Panc1 (cell line): Measurements from ENCODE around the gene BCCIP. TPM values are rescaled to one million over a fixed set of nuclear protein-coding genes. Genes with fewer than 3 reads are reported as not detected.

Experiments
- ATAC-seq: fragments of 200-7000 bp; cut with Tn5 transposase; 2 replicates; pipeline ENCODE4 v1.9.1; 2020; ENCODE audit warnings: mild to moderate bottlenecking, moderate library complexity
- BruUV-seq: library from RNA; stranded (reverse); fragments of 400-500 nt; replicated peaks from 2 replicates; lab custom pipeline; 2021; lab: Mats Ljungman, UMichigan
- CTCF ChIA-PET: fragments of 300-600 bp; sonication (Branson Sonifier 250); formaldehyde crosslinking; loops from one replicate; lab custom pipeline; 2022; ENCODE audit warnings: antibody characterized with exemption; lab: Charles Lee
- POLR2A ChIA-PET: fragments of 300-600 bp; sonication (Branson Sonifier 250); formaldehyde crosslinking; loops from one replicate; lab custom pipeline; 2022; ENCODE audit warnings: antibody characterized with exemption; lab: Charles Lee
- DNase-seq: peaks from one replicate; pipeline ENCODE4 v3.0.0-alpha.2; 2010; ENCODE audit warnings: low read depth, low spot score
- H3K27ac ChIP-seq: 2 replicates; pipeline ENCODE4 v1.5.1; 2011; ENCODE audit warnings: mild to moderate bottlenecking, low read length, inconsistent platforms
- H3K27me3 ChIP-seq: fragments of 200-500 bp; sonication (Bioruptor generic); 2 replicates; pipeline ENCODE4 v1.6.0; 2014; ENCODE audit warnings: low read length, inconsistent platforms; ENCODE audit not compliant: control insufficient read depth, insufficient read depth
- H3K36me3 ChIP-seq: fragments of 200-500 bp; sonication (Bioruptor generic); 2 replicates; pipeline ENCODE4 v1.5.1; 2014; ENCODE audit warnings: inconsistent platforms, mild to moderate bottlenecking, low read length, moderate library complexity; ENCODE audit not compliant: control insufficient read depth, insufficient read depth
- H3K4me1 ChIP-seq: 2 replicates; pipeline ENCODE4 v1.5.1; 2011; ENCODE audit warnings: inconsistent platforms, mild to moderate bottlenecking, low read length, moderate library complexity; ENCODE audit not compliant: control insufficient read depth, insufficient read depth
- H3K4me3 ChIP-seq, 2 experiments: 2 replicates each; pipeline ENCODE4 v1.5.1; 2011 to 2012; ENCODE audit warnings: low read depth in 2 of 2, low read length in 2 of 2, mild to moderate bottlenecking in 2 of 2, inconsistent platforms in 1 of 2, moderate library complexity in 1 of 2
- H3K9me3 ChIP-seq: fragments of 200-500 bp; sonication (Bioruptor generic); 2 replicates; pipeline ENCODE4 v1.5.1; 2014; ENCODE audit warnings: low read depth, mild to moderate bottlenecking, inconsistent platforms, low read length, moderate library complexity; ENCODE audit not compliant: control insufficient read depth, insufficient read depth
- POLR2AphosphoS5 ChIP-seq: IDR thresholded peaks from 2 replicates; pipeline ENCODE4 v1.6.1; 2012; ENCODE audit warnings: mild to moderate bottlenecking, low read depth, low read length, moderate library complexity
- SIN3A ChIP-seq: IDR thresholded peaks from 2 replicates; pipeline ENCODE4 v1.6.1; 2012; ENCODE audit warnings: low read depth, mild to moderate bottlenecking, low read length, moderate library complexity, borderline replicate concordance; ENCODE audit not compliant: insufficient read depth
- TCF7L2 ChIP-seq: IDR thresholded peaks from 2 replicates; pipeline ENCODE4 v1.6.1; 2011; ENCODE audit warnings: mild to moderate bottlenecking, low read depth, low read length, inconsistent platforms
- in situ Hi-C: cut with HindIII; loops from 2 replicates; pipeline ENCODE4 v1.10.0; 2016; ENCODE audit warnings: low sequenced_read_pairs, low pct_unique_long_range_greater_than_20kb
- intact Hi-C: fragments of 100-400 bp; cut with micrococcal nuclease; formaldehyde crosslinking; loops from one replicate; pipeline ENCODE4 v1.10.0; 2022; ENCODE audit not compliant: unreplicated experiment
- total RNA-seq: library from RNA; stranded (reverse); gene quantifications from one replicate; pipeline ENCODE4 v1.2.1, GENCODE V29; 2021; ENCODE audit not compliant: unreplicated experiment
- TF ChIP-seq, protein P1 (sequence below): fragments of 450-650 bp; IDR thresholded peaks from 2 replicates; pipeline ENCODE4 v1.5.1; 2017; ENCODE audit warnings: mild to moderate bottlenecking
- TF ChIP-seq, protein P2 (sequence below), 2 experiments: IDR thresholded peaks; 2 replicates each; pipeline ENCODE4 v1.6.1; 2011 to 2012; ENCODE audit warnings: low read depth in 2 of 2, control low read depth in 1 of 2, low read length in 1 of 2, mild to moderate bottlenecking in 1 of 2, moderate library complexity in 1 of 2; ENCODE audit not compliant: insufficient read depth in 1 of 2

The BCCIP gene
- total RNA-seq, 1 experiment from 2014 or later = 123 TPM

DNA sequence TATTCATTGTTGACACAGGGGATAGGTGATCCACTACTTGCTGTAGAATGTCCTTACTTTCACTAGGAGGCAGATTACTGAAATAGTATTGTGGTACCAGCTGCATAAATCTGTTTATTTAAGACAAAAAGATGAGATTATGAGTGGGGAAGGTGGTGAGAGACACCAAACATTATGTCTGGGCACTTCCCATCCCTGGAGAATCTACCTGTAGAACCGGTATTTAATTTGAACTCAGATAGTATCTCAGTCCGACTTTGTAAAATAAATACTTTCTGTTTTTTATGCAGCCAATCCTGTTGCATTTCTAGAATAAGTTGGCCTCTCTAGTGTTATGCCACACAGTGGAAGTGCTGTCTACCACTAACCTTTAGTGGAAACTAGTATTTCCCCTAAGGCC lies 13.4 kb downstream of the BCCIP start:
- DNase-seq (no peak), ATAC-seq (peak; percentile 29; the same call in 1 of the 2 replicates)

GRCh38 chr10:125838802-125839575 lies 15.6 kb downstream of the BCCIP start:
- no TSS peak for BruUV-seq
- Histone ChIP-seq H3K4me1 (no peaks in the 10 kb centered on the region; the same call in 1 of the 2 replicates), H3K4me3 (no peak overlapping the region), H3K27ac (peak overlapping the region; percentile 13; the same call in 1 of the 2 replicates), H3K9me3 (no peaks in the 10 kb centered on the region), H3K36me3 (peaks cover 50% of the 10 kb centered on the region), H3K27me3 (no peaks in the 10 kb centered on the region)
- in situ Hi-C loops = no loop called here
- intact Hi-C loops = no loop called here
- TF ChIP-seq, protein P1, sequence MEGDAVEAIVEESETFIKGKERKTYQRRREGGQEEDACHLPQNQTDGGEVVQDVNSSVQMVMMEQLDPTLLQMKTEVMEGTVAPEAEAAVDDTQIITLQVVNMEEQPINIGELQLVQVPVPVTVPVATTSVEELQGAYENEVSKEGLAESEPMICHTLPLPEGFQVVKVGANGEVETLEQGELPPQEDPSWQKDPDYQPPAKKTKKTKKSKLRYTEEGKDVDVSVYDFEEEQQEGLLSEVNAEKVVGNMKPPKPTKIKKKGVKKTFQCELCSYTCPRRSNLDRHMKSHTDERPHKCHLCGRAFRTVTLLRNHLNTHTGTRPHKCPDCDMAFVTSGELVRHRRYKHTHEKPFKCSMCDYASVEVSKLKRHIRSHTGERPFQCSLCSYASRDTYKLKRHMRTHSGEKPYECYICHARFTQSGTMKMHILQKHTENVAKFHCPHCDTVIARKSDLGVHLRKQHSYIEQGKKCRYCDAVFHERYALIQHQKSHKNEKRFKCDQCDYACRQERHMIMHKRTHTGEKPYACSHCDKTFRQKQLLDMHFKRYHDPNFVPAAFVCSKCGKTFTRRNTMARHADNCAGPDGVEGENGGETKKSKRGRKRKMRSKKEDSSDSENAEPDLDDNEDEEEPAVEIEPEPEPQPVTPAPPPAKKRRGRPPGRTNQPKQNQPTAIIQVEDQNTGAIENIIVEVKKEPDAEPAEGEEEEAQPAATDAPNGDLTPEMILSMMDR = no peak
- TF ChIP-seq TCF7L2 (no peak), POLR2AphosphoS5 (peak; percentile 24; the same call in 1 of the 2 replicates)
- DNase-seq = no peak
- no peak for ATAC-seq
- ChIA-PET POLR2A (interaction anchor here (0.5 kb wide), 1 partner anchor 12 kb away, joined by 8 read pairs; no protein-coding TSS in a partner anchor), CTCF (no interaction called here)

More for the DNA sequence above, 13.4 kb downstream of the BCCIP start:
- ChIA-PET POLR2A (no interaction called here), CTCF (no interaction called here)
- intact Hi-C loops (no loop called here), in situ Hi-C loops (no loop called here)
- H3K4me1 ChIP-seq = no peaks in the 10 kb centered on the region; the same call in 1 of the 2 replicates
- TF ChIP-seq, protein P1 = 0 out of 2 replicates have a peak, but pooled peaks have one; percentile 4
- TF ChIP-seq, protein P2, sequence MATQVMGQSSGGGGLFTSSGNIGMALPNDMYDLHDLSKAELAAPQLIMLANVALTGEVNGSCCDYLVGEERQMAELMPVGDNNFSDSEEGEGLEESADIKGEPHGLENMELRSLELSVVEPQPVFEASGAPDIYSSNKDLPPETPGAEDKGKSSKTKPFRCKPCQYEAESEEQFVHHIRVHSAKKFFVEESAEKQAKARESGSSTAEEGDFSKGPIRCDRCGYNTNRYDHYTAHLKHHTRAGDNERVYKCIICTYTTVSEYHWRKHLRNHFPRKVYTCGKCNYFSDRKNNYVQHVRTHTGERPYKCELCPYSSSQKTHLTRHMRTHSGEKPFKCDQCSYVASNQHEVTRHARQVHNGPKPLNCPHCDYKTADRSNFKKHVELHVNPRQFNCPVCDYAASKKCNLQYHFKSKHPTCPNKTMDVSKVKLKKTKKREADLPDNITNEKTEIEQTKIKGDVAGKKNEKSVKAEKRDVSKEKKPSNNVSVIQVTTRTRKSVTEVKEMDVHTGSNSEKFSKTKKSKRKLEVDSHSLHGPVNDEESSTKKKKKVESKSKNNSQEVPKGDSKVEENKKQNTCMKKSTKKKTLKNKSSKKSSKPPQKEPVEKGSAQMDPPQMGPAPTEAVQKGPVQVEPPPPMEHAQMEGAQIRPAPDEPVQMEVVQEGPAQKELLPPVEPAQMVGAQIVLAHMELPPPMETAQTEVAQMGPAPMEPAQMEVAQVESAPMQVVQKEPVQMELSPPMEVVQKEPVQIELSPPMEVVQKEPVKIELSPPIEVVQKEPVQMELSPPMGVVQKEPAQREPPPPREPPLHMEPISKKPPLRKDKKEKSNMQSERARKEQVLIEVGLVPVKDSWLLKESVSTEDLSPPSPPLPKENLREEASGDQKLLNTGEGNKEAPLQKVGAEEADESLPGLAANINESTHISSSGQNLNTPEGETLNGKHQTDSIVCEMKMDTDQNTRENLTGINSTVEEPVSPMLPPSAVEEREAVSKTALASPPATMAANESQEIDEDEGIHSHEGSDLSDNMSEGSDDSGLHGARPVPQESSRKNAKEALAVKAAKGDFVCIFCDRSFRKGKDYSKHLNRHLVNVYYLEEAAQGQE (IDR thresholded peaks at IDR 0.05; ENCODE audit: insufficient read depth in 1 of 2, low read depth in 2 of 2, low read length in 1 of 2) = no peak
- TF ChIP-seq SIN3A = no peak
- TF ChIP-seq POLR2AphosphoS5 = no peak
- no peak for TF ChIP-seq TCF7L2
- no peak overlapping the region for H3K27ac ChIP-seq
- no TSS peak for BruUV-seq
- H3K4me3 ChIP-seq = no peak overlapping the region
- H3K9me3 ChIP-seq = no peaks in the 10 kb centered on the region
- peaks cover 63% of the 10 kb centered on the region for H3K36me3 ChIP-seq
- no peaks in the 10 kb centered on the region for H3K27me3 ChIP-seq
